AG08396 (cell line): ENCODE data around the gene DENND5A.
"Not testable (repeated sequence)": the region's sequence is repeated elsewhere in the genome, so short reads cannot be mapped to it uniquely, and the experiment has no call there.

ENCODE experiments used
- DNase-seq: peaks from one replicate; pipeline ENCODE4 v3.0.0; 2012; ENCODE audit warnings: low spot score, mixed read lengths

Gene DENND5A

GRCh38 chr11:9264316-9265210 is 587 bp downstream of the DENND5A start:
- peak; percentile 69 for DNase-seq

DNA sequence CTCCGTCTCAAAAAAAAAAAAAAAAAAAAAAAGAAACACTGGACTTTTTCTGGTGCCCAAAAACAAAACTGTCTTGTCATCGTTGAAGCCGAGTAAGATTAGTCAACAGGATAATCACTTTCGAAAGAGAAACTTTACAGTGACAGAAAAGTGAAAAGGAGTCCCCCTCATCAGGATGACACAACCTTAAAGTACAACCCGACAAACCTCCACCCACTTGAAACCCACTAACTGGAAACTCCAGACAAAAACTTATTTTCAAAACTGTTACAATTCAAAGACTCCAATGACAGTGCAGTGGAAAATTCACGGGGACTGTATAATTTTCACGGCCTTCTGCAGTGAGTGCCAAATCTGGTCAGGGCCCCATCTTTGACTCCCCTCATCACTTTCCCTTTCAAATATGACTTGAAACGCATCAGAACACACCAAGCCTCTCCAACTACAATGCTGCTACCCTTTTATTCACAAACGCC is 1.3 kb downstream of the DENND5A start:
- DNase-seq = peak; percentile 49

GRCh38 chr11:9260838-9261146 is 4.4 kb downstream of the DENND5A start:
- DNase-seq = not testable (repeated sequence)

DNA sequence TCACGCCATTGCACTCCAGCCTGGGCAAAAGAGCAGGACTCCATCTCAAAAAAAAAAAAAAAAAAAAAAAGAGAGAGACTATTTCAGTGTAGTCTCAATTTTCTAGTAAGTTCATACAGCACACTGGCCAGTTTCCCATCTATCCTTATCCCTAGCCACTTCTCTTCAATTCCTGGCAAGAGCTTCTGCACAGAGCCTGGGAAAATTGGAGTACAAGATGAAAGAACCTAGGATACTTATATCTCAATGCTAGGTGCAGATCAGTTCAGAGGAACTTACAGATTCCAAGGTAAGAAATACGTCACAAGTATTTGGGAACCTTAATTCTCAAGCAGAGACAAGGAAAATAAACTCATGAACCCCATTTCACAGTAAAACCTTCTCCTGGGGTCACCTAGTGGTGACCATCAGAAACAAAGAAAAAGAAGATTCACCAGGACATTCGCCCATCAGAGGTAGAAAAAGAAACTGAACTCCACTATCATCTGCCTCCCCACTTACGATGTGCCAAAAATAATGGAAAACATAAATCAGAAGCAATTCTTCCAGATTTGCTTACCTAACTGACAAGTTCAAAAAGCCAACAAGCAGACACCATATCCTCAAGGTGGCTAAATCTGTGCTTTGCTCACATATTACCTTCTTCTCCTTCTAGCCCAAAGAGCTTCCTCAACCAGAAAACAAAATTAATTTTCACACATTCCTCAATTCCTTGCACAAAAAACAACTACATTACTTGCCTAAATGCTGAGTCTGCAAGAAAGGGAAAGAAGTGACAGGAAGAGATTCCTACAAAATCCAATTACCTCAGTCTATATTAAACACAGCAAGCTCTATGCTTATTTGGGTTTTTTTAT is 4.9 kb downstream of the DENND5A start:
- DNase-seq = no peak

GRCh38 chr11:9258279-9258678 is 6.9 kb downstream of the DENND5A start:
- DNase-seq = not testable (repeated sequence)

DNA sequence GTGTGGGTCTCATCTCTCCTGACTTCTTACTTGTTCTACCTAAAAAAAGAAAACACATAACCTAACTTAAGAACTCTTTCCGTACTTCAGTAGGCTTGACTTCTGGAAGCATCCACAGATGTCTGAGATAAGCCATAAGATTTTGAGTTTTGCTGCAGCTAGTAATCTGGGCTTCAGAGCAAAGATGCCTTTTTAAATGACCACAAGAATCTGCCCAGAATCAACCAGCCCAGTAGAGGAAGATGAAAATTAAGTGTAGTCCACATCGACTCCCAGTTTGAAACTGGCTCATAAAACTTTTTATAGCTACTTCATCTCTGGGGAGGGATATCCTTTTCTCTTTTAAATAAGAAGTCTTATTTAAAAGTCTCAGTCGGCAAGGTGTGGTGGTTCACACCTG is 10.7 kb downstream of the DENND5A start:
- DNase-seq = no peak

DNA sequence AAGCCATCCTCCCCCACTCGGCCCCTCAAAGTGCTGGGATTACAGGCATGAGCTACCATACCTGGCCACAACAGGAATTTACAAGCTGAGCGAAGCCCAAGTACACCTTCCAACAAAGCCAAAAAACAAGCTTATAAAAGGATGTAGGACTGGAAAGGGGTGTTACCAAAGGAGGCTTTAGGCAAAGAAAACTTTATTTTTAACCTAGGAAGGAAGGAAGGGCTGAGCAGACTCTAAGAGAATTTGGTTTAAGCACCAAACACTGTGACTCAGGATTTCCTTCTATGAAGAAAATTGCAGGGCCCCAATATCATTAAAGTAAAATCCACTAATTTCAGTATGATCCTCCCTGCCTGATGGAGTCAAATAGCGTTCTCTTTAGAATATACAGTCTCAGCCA is 12.1 kb downstream of the DENND5A start:
- no peak for DNase-seq

DNA sequence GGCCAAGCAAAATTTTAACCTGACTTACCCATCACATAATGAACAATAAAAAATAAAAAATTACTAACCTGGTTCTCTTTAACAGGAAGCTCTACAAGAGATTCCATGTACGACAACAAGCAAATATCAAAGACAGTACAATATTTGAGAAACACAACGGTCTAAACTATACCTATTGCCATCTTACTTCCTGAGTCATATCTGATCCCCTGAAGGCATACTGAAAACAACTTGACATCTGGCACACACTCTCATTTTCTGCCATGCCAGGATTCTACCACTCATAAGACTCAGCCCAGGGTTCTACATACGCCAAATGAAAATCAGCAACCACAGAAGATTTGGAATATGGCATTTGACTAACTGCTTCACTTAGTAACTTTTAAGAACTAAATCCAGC is 13.8 kb downstream of the DENND5A start:
- DNase-seq = no peak

GRCh38 chr11:9250139-9250582 is 15.0 kb downstream of the DENND5A start:
- DNase-seq = no peak

DNA sequence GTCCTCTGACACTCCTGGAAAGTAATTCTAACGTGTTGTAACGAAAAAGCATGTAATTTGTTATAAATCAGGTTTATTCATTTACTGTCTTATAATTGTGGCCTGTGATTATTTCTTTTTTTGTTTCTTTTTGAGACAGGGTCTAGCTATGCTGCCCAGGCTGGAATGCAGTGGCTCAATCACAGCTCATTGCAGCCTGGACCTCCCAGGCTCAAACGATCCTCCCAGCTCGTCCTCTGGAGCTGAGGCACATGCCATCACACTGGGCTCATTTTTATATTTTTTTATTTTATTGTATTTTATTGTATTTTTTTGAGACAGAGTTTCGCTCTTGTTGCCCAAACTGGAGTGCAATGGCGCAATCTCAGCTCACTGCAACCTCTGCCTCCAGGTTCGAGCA is 15.9 kb downstream of the DENND5A start:
- DNase-seq = no peak

DNA sequence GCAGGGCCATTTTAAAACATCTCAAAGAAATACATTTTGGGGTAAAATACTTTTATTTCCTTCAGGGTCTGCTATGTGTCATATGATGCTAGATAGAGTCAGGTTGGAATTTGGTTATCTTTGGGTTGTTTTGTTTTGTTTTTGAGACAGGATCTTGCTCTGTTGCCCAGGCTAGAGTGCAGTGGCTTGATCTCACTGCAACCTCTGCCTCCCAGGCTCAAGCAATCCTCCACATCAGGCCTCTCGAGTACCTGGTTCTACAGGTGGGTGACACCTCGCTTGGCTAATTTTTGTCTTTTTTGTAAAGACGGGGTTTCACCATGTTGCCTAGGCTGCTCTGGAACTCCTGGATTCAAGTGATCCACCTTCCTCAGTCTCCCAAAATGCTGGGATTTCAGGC is 17.3 kb downstream of the DENND5A start:
- DNase-seq = no peak

- not testable (repeated sequence) for DNase-seq
These were observed 28.9 kb downstream of the DENND5A start for GRCh38 chr11:9236242-9236641.

GRCh38 chr11:9232482-9232881 is 32.7 kb downstream of the DENND5A start:
- DNase-seq = no peak

GRCh38 chr11:9231848-9232177 is 33.3 kb downstream of the DENND5A start:
- peak; percentile 29 for DNase-seq

- DNase-seq = no peak
These were observed 34.9 kb downstream of the DENND5A start for GRCh38 chr11:9230296-9230695.

- no peak for DNase-seq
These were observed 37.1 kb downstream of the DENND5A start for GRCh38 chr11:9228091-9228490.

DNA sequence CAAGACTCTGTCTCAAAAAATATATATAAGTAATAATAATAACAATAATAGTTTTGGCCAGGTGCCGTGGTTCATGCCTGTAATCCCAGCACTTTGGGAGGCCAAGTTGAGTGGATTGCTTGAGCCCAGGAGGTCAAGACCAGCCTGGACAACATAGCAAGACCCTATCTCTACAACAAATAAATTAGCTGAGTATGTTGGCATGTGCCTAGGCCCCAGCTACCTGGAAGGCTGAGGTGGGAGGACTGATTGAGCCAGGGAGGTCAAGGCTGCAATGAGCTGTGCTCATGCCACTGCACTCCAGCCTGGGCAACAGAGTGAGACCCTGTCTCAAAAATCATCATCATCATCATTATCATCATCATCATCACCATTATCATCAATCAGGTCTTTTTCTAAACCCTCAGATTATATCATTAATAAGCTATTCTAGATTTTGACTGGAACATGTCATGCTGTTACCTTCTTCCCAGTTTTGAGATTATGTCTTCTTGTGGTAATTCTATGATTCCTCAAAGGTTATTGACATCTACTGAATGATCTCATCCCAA is 39.3 kb downstream of the DENND5A start:
- no peak for DNase-seq

DNA sequence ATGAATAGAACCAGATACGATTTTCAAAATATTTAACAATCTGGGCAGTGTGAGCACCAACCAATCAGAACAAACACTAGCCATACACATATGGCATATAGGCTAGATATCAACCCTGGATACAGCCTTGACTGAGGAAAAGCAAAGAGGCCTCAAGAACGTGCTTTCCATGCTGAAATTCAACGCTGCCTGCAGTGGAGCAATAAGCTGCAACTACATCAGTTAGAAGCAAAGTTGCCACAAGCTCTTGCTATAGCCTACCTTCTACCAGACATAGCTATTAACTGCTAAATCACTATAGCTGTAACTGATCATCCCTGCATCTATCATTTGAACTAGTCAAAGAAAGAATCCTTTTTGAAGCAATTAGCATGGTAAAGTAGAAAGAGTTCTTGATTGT is 42.5 kb downstream of the DENND5A start:
- DNase-seq = no peak

DNA sequence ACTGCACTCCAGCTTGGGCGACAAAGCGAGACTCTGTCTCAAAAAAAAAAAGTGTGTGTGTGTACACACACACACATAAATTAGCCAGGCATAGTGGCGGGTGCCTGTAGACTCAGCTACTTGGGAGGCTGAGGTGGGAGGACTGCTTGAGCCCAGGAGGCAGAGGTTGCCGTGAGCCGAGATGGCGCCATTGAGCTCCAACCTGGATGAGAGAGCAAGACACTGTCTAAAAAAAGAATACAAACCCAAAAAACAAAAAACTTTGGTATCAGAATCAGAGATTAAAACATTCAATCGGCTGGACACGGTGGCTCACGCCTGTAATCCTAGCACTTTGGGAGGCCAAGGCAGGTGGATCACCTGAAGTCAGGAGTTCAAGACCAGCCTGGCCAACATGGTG is 44.3 kb downstream of the DENND5A start:
- not testable (repeated sequence) for DNase-seq

DNA sequence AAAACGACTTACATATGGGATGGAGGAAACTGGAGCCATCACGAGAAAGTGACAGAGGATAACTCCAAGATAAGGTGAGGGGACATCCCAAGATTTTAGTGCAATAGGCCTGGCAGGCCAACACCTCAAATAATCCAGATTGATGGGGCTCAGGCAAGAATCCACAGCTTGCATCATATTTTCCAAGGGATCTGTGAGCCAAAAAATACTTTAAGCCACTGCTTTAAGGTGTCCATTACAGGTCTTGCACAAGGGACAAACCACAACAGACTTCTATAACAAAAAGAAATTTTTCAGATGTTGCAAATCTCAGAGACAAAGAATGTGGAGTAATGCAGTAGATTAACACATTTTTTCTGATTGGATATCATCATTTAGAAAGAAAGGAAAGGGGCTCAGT is 45.6 kb downstream of the DENND5A start:
- peak; percentile 37 for DNase-seq

GRCh38 chr11:9219115-9219514 is 46.0 kb downstream of the DENND5A start:
- DNase-seq = no peak

DNA sequence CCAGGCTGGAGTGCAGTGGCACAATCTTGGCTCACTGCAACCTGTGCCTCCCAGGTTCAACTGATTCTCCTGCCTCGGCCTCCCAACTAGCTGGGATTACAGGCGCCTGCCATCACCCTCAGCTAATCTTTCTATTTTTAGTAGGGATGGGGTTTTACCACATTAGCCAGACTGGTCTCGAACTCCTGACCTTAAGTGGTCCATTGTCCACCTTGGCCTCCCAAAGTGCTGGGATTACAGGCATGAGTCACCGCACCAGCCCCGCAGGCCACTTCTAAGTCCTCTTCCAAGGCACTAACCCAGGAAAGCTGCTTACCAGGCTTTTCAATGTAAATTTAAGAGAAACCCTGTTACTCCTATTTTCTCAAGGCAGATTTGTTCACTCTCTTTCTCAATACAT is 50.4 kb downstream of the DENND5A start:
- DNase-seq = no peak

DNA sequence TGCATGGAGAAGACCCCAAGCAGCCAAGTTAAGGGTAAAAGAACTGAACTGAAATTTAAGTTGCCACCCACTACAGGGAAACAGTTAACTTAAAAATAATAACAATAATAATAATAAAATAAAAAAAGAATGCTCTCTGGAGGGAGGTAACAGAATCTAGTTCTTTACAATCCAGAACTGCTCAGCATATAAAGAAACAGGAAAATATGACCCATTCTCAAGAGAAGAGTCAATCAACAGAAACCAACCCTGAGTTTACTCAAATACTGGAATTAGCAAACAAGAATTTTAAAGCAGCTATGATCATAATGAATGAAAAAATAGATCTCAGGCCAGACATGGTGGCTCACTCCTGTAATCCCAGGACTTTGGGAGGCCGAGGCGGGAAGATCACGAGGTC is 53.8 kb downstream of the DENND5A start:
- DNase-seq = no peak
